Measurements from ENCODE around the gene TRIM31.

Gene TRIM31

GRCh38 chr6:30157999-30158398 is 45.1 kb upstream of the TRIM31 start:
- no peak for DNase-seq (ENCODE audit: low spot score)
- POLR2A ChIA-PET (ENCODE audit: low non-redundant PET): no interaction called here
- H3K27ac ChIP-seq: no peak overlapping the region
- CTCF ChIA-PET: no interaction called here
- TF ChIP-seq CTCF (conservative IDR thresholded peaks at IDR 0.05; ENCODE audit: low read depth): no peak

GRCh38 chr6:30157581-30157980 is 44.7 kb upstream of the TRIM31 start:
- ChIA-PET POLR2A (ENCODE audit: low non-redundant PET) (no interaction called here), CTCF (no interaction called here)
- no peak overlapping the region for H3K27ac ChIP-seq
- no peak for DNase-seq (ENCODE audit: low spot score)
- TF ChIP-seq CTCF (conservative IDR thresholded peaks at IDR 0.05; ENCODE audit: low read depth): no peak

GRCh38 chr6:30156774-30157173 is 43.9 kb upstream of the TRIM31 start:
- no peak for DNase-seq (ENCODE audit: low spot score)
- ChIA-PET CTCF (interaction anchor here (0.7 kb wide), 1 partner anchor 117 kb away, joined by 3 read pairs; no protein-coding TSS in a partner anchor), POLR2A (ENCODE audit: low non-redundant PET) (no interaction called here)
- no peak for TF ChIP-seq CTCF (conservative IDR thresholded peaks at IDR 0.05; ENCODE audit: low read depth)
- H3K27ac ChIP-seq: peak overlapping the region; percentile 54

GRCh38 chr6:30156262-30156599 is 43.3 kb upstream of the TRIM31 start:
- H3K27ac ChIP-seq: peak overlapping the region; percentile 59; the same call in 1 of the 2 replicates
- ChIA-PET POLR2A (ENCODE audit: low non-redundant PET) (no interaction called here), CTCF (no interaction called here)
- DNase-seq (ENCODE audit: low spot score): peak; percentile 85
- no peak for TF ChIP-seq CTCF (conservative IDR thresholded peaks at IDR 0.05; ENCODE audit: low read depth)

- no peak for TF ChIP-seq CTCF (conservative IDR thresholded peaks at IDR 0.05; ENCODE audit: low read depth)
- ChIA-PET CTCF (interaction anchor here (0.7 kb wide), 1 partner anchor 508 kb away, joined by 3 read pairs; no protein-coding TSS in a partner anchor), POLR2A (ENCODE audit: low non-redundant PET) (no interaction called here)
- peak overlapping the region; percentile 59 for H3K27ac ChIP-seq
- no peak for DNase-seq (ENCODE audit: low spot score)
Measured at GRCh38 chr6:30155520-30156261, 42.8 kb upstream of the TRIM31 start.

GRCh38 chr6:30154709-30155519 is 42.0 kb upstream of the TRIM31 start:
- ChIA-PET POLR2A (ENCODE audit: low non-redundant PET) (no interaction called here), CTCF (interaction anchor here (0.6 to 0.7 kb wide), 4 partner anchors 42 to 507 kb away, joined by 3 to 5 read pairs (median 4); no protein-coding TSS in a partner anchor)
- peak; percentile 91 for DNase-seq (ENCODE audit: low spot score)
- no peak for TF ChIP-seq CTCF (conservative IDR thresholded peaks at IDR 0.05; ENCODE audit: low read depth)
- H3K27ac ChIP-seq: peak overlapping the region; percentile 46; the same call in 1 of the 2 replicates

Measured in RWPE1 (cell line).